WTC11 (cell line): ENCODE results near the gene TMEM272. TPM values are rescaled to one million over a fixed set of nuclear protein-coding genes. Genes with fewer than 3 reads are reported as not detected.

Source experiments
- ATAC-seq: fragments of 200-7000 bp; cut with Tn5 transposase; 2 replicates; pipeline ENCODE4 v1.10.0; 2021; ENCODE audit warnings: mild to moderate bottlenecking, moderate library complexity
- CTCF ChIA-PET: fragments of 300-600 bp; sonication (Branson Sonifier 250); formaldehyde crosslinking; loops from one replicate; lab custom pipeline; 2021; ENCODE audit warnings: antibody characterized with exemption; lab: Charles Lee
- POLR2A ChIA-PET: fragments of 350-600 bp; sonication (Branson Sonifier 250); formaldehyde crosslinking; loops from one replicate; lab custom pipeline; 2021; ENCODE audit warnings: antibody characterized with exemption; lab: Charles Lee
- DNase-seq: peaks from one replicate; pipeline ENCODE4 v3.0.0; 2021; ENCODE audit warnings: low spot score
- H3K27ac Mint-ChIP-seq: 2 replicates; pipeline ENCODE4 v1.8.0; 2021; ENCODE audit warnings: mixed read lengths
- H3K27me3 Mint-ChIP-seq: 2 replicates; pipeline ENCODE4 v1.8.0; 2021; ENCODE audit warnings: low read depth, mild to moderate bottlenecking, moderate library complexity, mixed read lengths
- H3K36me3 Mint-ChIP-seq: 2 replicates; pipeline ENCODE4 v1.8.0; 2021; ENCODE audit warnings: mixed read lengths
- H3K4me1 Mint-ChIP-seq: 2 replicates; pipeline ENCODE4 v1.8.0; 2022; ENCODE audit warnings: mixed read lengths
- H3K4me3 Mint-ChIP-seq: 2 replicates; pipeline ENCODE4 v1.8.0; 2021; ENCODE audit warnings: mild to moderate bottlenecking, moderate library complexity, mixed read lengths
- H3K9me3 Mint-ChIP-seq: 2 replicates; pipeline ENCODE4 v1.8.0; 2021; ENCODE audit warnings: mixed read lengths
- ATF3 ChIP-seq: sonication (generic); formaldehyde crosslinking; conservative IDR thresholded peaks from 2 replicates; pipeline ENCODE4 v1.8.1; 2022; ENCODE audit warnings: mild to moderate bottlenecking, missing genetic modification reagents
- E2F5 ChIP-seq: sonication (generic); formaldehyde crosslinking; IDR thresholded peaks from 2 replicates; pipeline ENCODE4 v1.8.1; 2022; ENCODE audit warnings: mild to moderate bottlenecking, moderate library complexity, missing genetic modification reagents
- ERG ChIP-seq: fragments of 250-450 bp; sonication (Bioruptor Pico); IDR thresholded peaks from 2 replicates; pipeline ENCODE4 v1.8.0; 2021; ENCODE audit warnings: mild to moderate bottlenecking
- GABPB1 ChIP-seq: sonication (generic); formaldehyde crosslinking; IDR thresholded peaks from 2 replicates; pipeline ENCODE4 v1.8.1; 2023; ENCODE audit warnings: mild to moderate bottlenecking, missing genetic modification reagents
- GRHL2 ChIP-seq: fragments of 250-450 bp; sonication (Bioruptor Pico); IDR thresholded peaks from 2 replicates; pipeline ENCODE4 v1.8.0; 2022; ENCODE audit warnings: mild to moderate bottlenecking, moderate library complexity; ENCODE audit not compliant: insufficient replicate concordance, severe bottlenecking
- HMGA2 ChIP-seq: fragments of 250-450 bp; sonication (Bioruptor Pico); IDR thresholded peaks from 2 replicates; pipeline ENCODE4 v1.4.0; 2021; ENCODE audit warnings: mild to moderate bottlenecking, moderate library complexity
- JUN ChIP-seq: sonication (generic); formaldehyde crosslinking; IDR thresholded peaks from 2 replicates; pipeline ENCODE4 v1.8.0; 2023; ENCODE audit warnings: mild to moderate bottlenecking, missing genetic modification reagents
- MLX ChIP-seq: sonication (generic); formaldehyde crosslinking; IDR thresholded peaks from 2 replicates; pipeline ENCODE4 v1.8.1; 2023; ENCODE audit warnings: mild to moderate bottlenecking, missing genetic modification reagents, moderate library complexity
- MXD4 ChIP-seq: fragments of 250-450 bp; sonication (Bioruptor Pico); IDR thresholded peaks from 2 replicates; pipeline ENCODE4 v1.8.0; 2021; ENCODE audit warnings: mild to moderate bottlenecking, moderate library complexity, borderline replicate concordance
- NFATC4 ChIP-seq: fragments of 250-450 bp; sonication (Bioruptor Pico); IDR thresholded peaks from 2 replicates; pipeline ENCODE4 v1.9.0; 2021; ENCODE audit warnings: mild to moderate bottlenecking
- NFYB ChIP-seq: sonication (generic); formaldehyde crosslinking; conservative IDR thresholded peaks from 2 replicates; pipeline ENCODE4 v1.8.0; 2022; ENCODE audit warnings: low read depth, missing genetic modification reagents
- NR1H2 ChIP-seq: sonication (generic); formaldehyde crosslinking; IDR thresholded peaks from 2 replicates; pipeline ENCODE4 v1.9.0; 2021; ENCODE audit warnings: mild to moderate bottlenecking, moderate library complexity, missing genetic modification reagents
- SMAD4 ChIP-seq: sonication (generic); formaldehyde crosslinking; IDR thresholded peaks from 2 replicates; pipeline ENCODE4 v1.8.0; 2022; ENCODE audit warnings: mild to moderate bottlenecking, missing genetic modification reagents
- TEAD4 ChIP-seq: sonication (generic); formaldehyde crosslinking; IDR thresholded peaks from 2 replicates; pipeline ENCODE4 v1.8.0; 2022; ENCODE audit warnings: mild to moderate bottlenecking, missing genetic modification reagents
- USF1 ChIP-seq: sonication (generic); formaldehyde crosslinking; IDR thresholded peaks from 2 replicates; pipeline ENCODE4 v1.8.0; 2022; ENCODE audit warnings: mild to moderate bottlenecking, missing genetic modification reagents
- USF2 ChIP-seq: sonication (generic); formaldehyde crosslinking; IDR thresholded peaks from 2 replicates; pipeline ENCODE4 v1.8.1; 2023; ENCODE audit warnings: mild to moderate bottlenecking, missing genetic modification reagents, moderate library complexity
- ZBTB43 ChIP-seq: sonication (generic); formaldehyde crosslinking; IDR thresholded peaks from 2 replicates; pipeline ENCODE4 v1.8.1; 2023; ENCODE audit warnings: mild to moderate bottlenecking, missing genetic modification reagents
- ZMAT4 ChIP-seq: fragments of 250-450 bp; sonication (Bioruptor Pico); IDR thresholded peaks from 2 replicates; pipeline ENCODE4 v1.9.0; 2021; ENCODE audit warnings: mild to moderate bottlenecking
- ZNF263 ChIP-seq: sonication (generic); formaldehyde crosslinking; IDR thresholded peaks from 2 replicates; pipeline ENCODE4 v1.8.1; 2022; ENCODE audit warnings: low read depth, mild to moderate bottlenecking, moderate library complexity, missing genetic modification reagents
- ZNF423 ChIP-seq: fragments of 250-450 bp; sonication (Bioruptor Pico); IDR thresholded peaks from 2 replicates; pipeline ENCODE4 v2.1.2; 2022; ENCODE audit warnings: mild to moderate bottlenecking, moderate library complexity
- ZNF512 ChIP-seq: sonication (generic); formaldehyde crosslinking; IDR thresholded peaks from 2 replicates; pipeline ENCODE4 v1.8.1; 2022; ENCODE audit warnings: missing genetic modification reagents, borderline replicate concordance
- total RNA-seq: library from RNA; stranded (reverse); gene quantifications from 3 replicates; pipeline ENCODE4 v1.2.3, GENCODE V29; 2021

TMEM272 gene
- total RNA-seq, 1 experiment from 2014 or later: not detected

GRCh38 chr13:51772105-51772455 is 72.9 kb downstream of the TMEM272 start:
- Mint-ChIP-seq H3K4me1 (peaks cover 23% of the 10 kb centered on the region), H3K27me3 (no peaks in the 10 kb centered on the region), H3K27ac (no peak overlapping the region), H3K4me3 (no peak overlapping the region), H3K36me3 (no peaks in the 10 kb centered on the region), H3K9me3 (no peaks in the 10 kb centered on the region; the same call in 1 of the 2 replicates)
- no peak for ATAC-seq
- no peak for TF ChIP-seq TEAD4
- no peak for TF ChIP-seq NFATC4
- TF ChIP-seq ZBTB43: no peak
- TF ChIP-seq GRHL2 (CRISPR knock-in tag): no peak
- TF ChIP-seq USF1 (CRISPR knock-in tag): no peak
- no peak for TF ChIP-seq ATF3 (CRISPR knock-in tag)
- TF ChIP-seq ERG: no peak
- no peak for TF ChIP-seq JUN (CRISPR knock-in tag)
- no peak for TF ChIP-seq ZNF512 (CRISPR knock-in tag)
- TF ChIP-seq ZMAT4: no peak
- CTCF ChIA-PET: interaction anchor here (1.2 to 7.3 kb wide), 4 partner anchors 11 to 647 kb away, joined by 3 to 65 read pairs (median 6); no protein-coding TSS in a partner anchor
- DNase-seq: no peak
- POLR2A ChIA-PET: no interaction called here

- Mint-ChIP-seq H3K9me3 (no peaks in the 10 kb centered on the region; the same call in 1 of the 2 replicates), H3K27ac (peak overlapping the region; percentile 43), H3K36me3 (no peaks in the 10 kb centered on the region), H3K27me3 (no peaks in the 10 kb centered on the region), H3K4me3 (no peak overlapping the region), H3K4me1 (peaks cover 23% of the 10 kb centered on the region)
- ATAC-seq (peak; percentile 10), DNase-seq (no peak)
- POLR2A ChIA-PET: interaction anchor here (1.4 kb wide), 1 partner anchor 186 kb away, joined by 3 read pairs; no protein-coding TSS in a partner anchor
- CTCF ChIA-PET: interaction anchor here (1.2 to 7.3 kb wide), 4 partner anchors 11 to 646 kb away, joined by 3 to 65 read pairs (median 6); no protein-coding TSS in a partner anchor
- TF ChIP-seq NFYB (CRISPR knock-in tag) (no peak), GABPB1 (CRISPR knock-in tag) (no peak), ZNF423 (CRISPR knock-in tag) (no peak), NR1H2 (CRISPR knock-in tag) (no peak), MLX (no peak), HMGA2 (CRISPR knock-in tag) (no peak), E2F5 (CRISPR knock-in tag) (no peak), ZNF263 (CRISPR knock-in tag) (no peak), USF2 (CRISPR knock-in tag) (no peak), SMAD4 (CRISPR knock-in tag) (no peak), MXD4 (no peak)
Measured at GRCh38 chr13:51771418-51772104, 73.4 kb downstream of the TMEM272 start.
